NCI-H345 (cell line): Measurements from ENCODE around the gene IGIP.

Experiments
- DNase-seq: peaks from one replicate; lab custom pipeline; 2025; lab: John Stamatoyannopoulos, UW

The IGIP gene

GRCh38 chr5:140165101-140165922, 39.6 kb downstream of the IGIP start:
- no peak for DNase-seq

- DNase-seq: no peak
These were observed 40.2 kb downstream of the IGIP start for GRCh38 chr5:140165923-140166270.

- DNase-seq: no peak
These were observed 41.2 kb downstream of the IGIP start for GRCh38 chr5:140166911-140167310.

GRCh38 chr5:140168371-140168770, 42.6 kb downstream of the IGIP start:
- DNase-seq: no peak

GRCh38 chr5:140169410-140169809, 43.7 kb downstream of the IGIP start:
- DNase-seq: no peak

- DNase-seq: no peak
These were observed 46.7 kb downstream of the IGIP start for GRCh38 chr5:140172483-140172882.

- no peak for DNase-seq
These were observed 48.3 kb downstream of the IGIP start for GRCh38 chr5:140174014-140174413.

GRCh38 chr5:140174465-140175366, 49.0 kb downstream of the IGIP start, which contains the start of gene CYSTM1:
TSS of gene CYSTM1 (plus strand) at chr5:140175188. CDS start at chr5:140194466, 19,278 bp downstream.
- peak; percentile 98 for DNase-seq

- DNase-seq: peak; percentile 58
These were observed 49.8 kb downstream of the IGIP start for GRCh38 chr5:140175367-140176030.

- DNase-seq: no peak
These were observed 50.3 kb downstream of the IGIP start for GRCh38 chr5:140176031-140176387.

- no peak for DNase-seq
These were observed 52.3 kb downstream of the IGIP start for GRCh38 chr5:140178086-140178410.

GRCh38 chr5:140178482-140179116, 52.9 kb downstream of the IGIP start:
- DNase-seq: no peak
